ENCODE results near the gene DACH1. TPM values are rescaled to one million over a fixed set of nuclear protein-coding genes. Genes with fewer than 3 reads are reported as not detected.

The DACH1 gene
- total RNA-seq, 1 donor from 2014 or later: 2.3 TPM

DNA sequence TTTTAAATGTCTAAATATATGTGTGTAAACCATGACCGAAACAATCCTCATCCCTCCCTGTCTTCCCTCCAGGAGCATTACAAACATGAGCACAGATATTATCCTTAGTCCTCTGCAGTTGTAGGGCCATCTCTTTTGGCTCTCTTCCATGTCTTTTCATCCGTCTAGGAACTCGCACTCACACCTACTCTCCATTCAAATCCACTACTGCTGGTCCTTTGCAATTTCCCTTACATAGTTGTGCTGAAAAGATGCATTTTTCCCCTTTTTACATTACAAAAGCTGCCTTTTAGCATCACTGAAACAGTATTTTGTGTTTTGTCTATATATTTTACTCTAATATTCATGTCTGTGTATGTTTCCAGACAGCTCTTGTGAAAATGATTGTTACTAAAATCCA lies 237.8 kb downstream of the DACH1 start:
- no peak for DNase-seq (ENCODE audit: low spot score)

DNA sequence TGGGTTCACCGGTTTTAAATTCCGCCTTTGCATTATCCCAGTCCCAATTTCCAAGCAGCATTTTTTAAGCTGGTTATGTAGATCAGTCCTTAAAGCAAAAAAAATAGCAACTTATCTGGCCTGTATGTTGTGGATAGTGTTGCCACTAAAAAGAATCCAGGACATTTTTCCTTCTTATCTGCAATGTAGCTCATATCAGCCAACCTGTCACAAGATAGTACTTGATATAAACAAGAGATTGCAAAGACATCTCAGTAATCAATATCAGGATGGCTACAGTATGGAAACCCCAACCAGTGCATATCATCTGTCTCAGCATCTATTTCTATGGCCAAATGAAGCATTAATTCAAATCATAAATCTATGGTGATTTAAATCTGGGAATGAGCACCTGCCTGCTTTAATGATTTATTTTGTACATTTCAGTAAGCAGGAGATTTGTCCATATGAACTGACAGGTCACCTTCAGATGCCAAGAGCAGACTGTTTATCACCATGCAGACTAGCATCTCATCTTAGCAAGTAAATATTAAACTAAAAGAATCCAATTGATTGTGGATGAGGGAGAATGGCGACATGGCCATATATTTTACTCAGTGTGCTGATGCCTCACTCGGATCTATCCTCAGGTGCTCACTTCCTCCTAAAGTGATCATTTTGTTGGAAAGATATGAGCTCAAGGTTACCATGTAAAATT lies 240.4 kb downstream of the DACH1 start:
- no peak for DNase-seq (ENCODE audit: low spot score)

DNA sequence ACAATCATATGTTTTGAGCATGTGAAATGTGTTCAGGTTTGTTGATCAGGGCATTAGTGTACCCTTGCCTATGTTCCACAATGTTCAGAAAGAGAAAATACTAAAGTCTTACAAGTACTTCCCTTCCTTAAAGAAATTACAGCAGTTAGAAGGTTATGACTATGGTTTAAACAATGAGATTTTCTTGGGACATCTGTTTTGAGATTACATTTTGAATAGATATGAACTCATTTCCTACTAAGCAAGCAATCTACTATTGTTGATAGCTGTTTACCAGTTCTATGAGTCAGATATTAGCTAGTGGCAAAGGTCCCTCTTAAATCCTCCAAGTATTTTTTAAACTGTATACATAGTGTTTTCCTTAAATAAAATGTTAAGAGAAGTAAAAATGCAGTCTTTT lies 241.3 kb downstream of the DACH1 start:
- DNase-seq (ENCODE audit: low spot score): no peak

DNA sequence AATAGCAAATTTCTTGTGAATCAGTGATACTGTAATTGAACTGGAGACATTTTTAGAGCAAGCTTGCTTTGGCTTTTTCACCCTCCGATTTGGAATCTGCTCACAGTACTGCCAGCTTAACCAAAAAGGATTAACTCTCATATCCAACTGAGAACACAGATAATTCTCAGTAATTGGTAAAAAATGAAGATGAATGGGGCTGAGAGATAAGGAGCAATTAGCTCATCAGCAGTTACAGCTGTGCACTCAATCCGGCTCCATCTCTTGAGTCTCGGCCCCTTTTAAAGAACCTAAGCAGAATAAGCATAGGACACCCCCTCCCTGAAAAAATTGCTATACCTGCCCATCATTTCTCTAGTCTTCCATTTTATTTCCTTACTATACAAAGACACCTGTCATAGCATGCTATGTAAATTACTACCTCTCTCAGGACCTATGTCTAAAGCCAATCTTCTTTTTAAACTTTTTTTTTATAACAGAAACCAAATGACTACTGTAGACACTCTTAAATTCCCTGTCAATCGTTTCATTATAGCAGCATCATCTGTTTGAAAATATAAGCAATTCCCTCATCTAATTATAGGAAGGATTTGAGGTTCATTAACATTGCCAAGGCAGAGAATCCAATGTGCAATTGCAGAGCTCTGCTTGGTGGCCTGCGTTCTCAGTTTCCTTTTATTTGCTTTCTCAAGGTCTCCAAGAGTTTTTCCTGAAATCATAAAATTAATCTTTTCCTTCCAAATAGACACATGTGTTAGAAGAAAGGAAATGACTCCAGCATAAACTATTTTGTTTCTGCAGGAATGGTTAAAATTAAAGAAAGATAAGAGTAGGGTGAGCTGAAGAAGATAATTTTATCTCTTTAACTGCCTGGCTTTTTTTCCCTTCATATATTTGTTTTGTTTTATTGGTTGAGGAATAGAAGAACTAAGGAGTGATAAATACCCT lies 242.1 kb downstream of the DACH1 start:
- no peak for DNase-seq (ENCODE audit: low spot score)

DNA sequence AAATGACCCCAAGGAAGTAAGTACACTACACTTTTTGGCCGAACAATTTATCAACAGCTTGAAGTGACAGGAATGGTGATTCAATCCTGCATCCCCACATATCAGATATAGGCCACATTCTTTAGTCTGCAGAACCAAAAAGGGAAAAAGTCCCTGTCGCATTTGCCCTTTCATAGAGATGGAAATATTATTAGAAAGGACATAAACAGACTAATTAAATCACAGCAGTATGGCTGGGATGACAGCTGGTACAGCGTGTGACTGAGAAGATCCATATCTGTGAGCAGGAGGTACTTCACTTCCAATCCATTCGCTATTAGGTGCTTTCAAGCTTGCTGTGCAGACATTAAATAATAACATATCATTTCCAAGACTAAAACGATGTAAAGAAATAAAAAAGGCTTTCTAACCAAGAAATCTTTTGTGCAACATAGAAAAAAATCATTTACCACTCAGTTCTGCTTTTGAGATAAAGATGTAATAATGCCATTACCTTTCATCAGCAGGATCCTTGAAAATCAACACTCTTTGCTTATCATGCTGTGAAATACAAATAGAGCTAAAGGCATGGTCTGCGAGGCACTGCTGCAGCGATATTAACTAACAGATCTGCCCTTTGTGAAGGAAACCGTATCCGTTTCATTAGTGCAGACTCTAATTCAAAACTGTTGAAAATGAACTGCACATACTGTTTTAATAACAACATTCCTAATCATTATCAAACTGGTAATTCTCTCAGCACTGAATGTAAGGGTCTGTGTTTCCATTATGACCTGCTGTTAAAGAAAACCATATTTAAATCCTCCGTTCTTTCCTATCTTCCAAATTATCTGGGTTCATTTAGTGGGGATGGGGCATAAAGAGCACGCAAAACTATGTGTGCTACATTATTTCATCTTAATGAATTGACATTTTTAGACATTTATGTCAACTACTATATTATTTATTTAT lies 245.6 kb downstream of the DACH1 start:
- no peak for DNase-seq (ENCODE audit: low spot score)

DNA sequence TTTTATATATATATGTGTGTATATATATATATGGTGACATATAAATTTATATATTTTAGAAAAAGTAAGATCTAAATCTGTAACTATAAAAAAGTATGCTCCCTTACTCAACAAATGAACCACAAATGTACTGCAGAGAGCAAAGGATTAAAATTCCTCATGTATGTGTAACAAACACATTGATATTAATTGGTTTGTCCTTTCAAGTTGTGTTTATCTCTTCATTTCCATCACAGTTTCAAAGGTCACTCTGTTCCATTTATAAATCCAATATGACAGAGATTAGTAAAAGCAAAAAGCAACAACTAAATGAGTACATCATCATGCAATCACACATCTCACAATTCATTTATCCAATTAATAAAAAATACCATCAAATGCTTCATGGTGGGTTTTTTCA lies 247.9 kb downstream of the DACH1 start:
- DNase-seq (ENCODE audit: low spot score): no peak

DNA sequence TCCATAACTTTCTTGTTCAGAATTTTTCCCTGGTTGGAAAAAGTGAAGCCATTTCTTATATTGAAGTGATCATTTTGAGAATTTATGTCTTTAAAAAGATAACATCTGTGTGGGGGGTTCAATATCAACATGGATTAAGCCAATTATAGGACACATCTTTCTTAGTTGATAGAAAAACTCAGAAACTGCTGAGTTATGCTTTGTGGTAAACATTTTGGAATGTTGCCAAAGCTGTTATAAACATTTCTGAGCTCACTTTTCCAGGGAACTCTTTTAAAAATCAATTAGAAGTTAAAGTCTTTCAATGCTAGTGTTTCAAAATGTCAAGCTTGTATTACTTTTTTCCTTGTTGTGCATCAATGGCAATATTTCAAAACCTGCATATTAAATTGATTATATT lies 248.8 kb downstream of the DACH1 start:
- DNase-seq (ENCODE audit: low spot score): no peak

DNA sequence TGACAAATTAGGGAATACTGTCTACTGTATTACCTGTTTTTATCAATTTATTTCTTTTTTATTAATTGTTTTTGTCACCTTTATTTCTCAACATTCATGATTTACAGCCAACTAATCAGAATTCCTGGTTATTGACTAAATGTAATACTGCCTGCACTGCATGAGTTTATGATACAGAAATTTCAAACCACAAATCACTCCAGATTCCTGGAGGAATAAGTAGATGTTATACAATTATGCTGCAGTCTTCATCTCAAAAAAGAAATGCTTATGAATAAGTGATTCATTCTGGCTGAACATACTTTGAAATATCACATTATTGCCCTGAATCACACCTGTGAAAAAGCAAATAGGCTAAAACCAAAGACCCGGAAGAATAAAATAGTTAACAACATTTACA lies 249.7 kb downstream of the DACH1 start:
- no peak for DNase-seq (ENCODE audit: low spot score)

DNA sequence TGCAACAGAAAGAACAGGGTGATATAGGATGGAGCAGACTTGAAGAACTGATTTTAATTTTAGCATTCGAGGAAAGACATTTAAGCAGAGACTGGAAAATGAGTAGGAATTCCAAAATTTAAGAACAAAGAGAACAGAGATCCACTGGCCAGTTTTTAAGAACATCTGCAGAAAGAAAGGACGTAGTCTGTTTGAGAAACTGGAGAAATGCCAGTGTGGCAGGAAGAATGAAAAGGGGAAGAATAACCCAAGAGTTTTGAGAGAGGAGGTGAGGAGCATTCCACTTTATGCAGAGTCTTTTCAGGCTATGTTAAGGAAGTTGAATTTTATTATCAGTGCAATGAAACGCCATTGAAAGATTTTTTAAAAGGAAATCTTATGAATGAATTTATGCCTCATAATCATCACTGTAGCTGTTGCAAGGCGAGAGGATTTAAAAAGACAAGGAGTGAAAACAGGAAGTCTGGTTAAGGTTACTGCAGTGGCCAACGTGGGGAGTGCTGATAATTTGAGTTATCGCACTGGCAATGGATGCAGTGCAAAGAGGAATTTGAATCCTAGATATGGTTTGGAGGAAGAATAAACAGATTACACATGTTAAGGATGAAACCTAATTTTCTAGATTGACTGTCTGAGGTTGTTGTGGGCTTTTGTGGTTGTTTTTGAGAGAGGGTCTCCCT lies 253.8 kb downstream of the DACH1 start:
- no peak for DNase-seq (ENCODE audit: low spot score)

DNA sequence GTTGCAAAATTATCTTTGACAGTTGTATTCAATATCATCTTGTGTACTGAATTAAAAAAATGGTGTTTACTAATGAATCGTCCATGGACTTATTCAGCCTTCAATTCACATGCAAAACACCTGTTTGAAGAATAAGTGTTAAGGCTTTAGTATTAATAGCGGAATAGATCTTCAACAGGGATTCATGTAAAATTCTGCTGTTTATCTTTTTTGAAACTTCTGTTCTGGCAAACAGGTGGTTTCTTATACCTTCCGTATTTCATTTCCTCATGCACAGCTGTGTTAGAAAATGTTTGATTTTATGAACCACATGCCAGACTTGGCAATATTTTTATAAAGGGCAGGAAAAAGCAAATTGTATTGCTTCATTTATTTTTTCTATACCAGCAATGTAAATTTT lies 255.7 kb downstream of the DACH1 start:
- no peak for DNase-seq (ENCODE audit: low spot score)

DNA sequence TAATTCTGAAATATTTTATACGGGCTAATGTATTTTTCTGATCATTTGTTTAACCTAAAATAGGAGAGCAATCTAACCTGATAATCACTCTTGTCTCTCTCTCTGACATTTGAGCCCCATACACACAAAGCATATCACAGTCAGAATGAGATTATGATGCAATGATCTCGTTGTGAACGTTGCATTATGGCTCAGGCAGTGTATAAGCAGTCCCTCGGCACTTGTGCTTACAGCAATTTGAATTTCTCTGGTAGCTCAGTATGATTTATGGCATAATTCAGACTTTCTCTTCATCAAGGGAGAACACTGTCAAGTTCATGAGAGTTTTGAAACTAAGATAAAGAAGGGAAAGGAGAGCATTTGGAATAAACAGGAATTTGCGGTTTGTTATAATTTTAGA lies 256.1 kb downstream of the DACH1 start:
- DNase-seq (ENCODE audit: low spot score): no peak

DNA sequence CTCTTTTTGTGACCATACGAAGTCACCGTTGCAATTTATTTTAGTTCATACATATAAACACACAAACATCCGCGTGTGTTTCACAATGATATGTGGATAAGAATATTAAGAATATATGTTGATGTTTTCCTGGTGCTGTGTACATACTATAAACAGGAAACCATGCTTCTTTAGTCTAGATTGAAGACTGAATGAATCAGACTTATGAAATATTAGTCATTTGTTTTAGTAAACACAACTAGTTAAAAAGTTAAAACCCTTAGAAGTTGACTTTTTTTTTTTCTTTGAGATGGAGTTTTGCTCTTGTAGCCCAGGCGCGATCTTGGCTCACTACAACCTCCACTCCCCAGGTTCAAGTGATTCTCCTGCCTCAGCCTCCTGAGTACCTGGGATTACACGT lies 257.7 kb downstream of the DACH1 start:
- no peak for DNase-seq (ENCODE audit: low spot score)

DNA sequence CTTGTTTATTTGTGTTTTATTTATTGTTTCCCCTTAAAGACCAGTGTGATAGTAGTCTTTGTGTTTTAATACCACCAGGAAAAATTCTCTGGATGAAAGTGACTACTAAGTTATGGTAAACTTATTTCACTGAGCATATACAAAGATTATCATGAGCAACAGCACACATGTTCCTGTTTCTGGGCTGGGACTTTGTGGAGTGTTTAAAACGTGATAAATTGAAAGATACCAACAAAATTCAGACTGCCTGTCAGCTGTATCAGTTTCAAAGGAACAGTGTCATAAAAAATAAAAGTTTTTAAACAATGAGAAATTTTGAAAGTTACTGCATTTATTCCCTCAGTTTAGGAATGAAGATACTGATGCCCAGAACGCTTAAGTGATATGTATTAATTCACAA lies 259.4 kb downstream of the DACH1 start:
- DNase-seq (ENCODE audit: low spot score): no peak

DNA sequence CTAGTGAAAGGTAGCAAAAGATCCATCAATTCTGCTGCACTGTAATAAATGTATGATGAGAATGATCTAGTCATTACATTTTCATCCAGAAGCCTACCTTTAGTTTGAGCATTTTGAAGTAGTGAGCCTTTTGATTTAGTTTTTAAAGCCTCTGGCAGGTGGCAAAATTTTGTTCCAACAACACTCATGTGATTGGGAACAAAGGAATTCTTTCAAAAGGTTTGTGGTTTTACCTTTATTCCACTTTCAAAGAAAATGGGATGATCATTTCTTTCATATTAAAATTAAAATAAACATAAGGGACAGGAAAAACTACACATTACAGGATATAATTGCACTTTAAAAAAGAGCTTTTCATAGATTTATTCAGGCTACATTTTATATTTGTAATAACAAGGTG lies 260.2 kb downstream of the DACH1 start:
- no peak for DNase-seq (ENCODE audit: low spot score)

DNA sequence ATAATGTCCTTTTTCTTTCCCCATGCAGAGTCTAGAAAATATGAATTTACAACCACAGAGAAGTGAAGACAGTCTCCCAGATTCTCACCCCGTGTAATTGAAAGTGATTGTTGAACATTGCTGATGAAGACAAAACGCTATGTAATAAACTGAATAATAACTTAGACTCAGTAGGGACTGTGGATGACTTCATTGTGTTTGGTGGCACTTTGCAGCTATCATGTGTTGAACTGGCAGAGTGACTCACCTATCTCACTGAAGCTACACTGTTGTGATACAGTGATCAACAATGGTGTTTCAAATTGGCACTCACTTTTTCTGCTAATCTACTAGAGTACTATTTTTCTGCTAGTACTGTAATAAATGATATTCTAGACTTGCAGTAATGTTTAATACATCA lies 261.3 kb downstream of the DACH1 start:
- DNase-seq (ENCODE audit: low spot score): no peak

DNA sequence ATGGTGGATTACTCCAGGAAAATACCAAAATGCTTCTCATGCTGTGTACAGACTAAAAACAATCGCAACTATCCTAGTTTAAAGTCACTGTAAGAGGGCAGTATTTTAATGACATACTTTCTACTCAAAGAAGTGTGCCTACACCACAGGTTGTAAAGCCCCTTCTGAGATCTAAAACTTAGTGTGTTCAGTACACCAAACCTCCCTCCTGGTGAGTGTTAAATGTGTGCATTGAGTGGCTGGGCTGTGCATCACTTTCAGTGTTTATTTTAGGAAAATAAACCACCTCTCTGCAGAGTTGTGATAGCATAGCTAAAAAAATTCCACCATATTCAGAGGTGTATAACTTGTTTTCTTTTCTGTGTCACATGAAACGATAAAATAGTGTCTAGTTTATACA lies 263.7 kb downstream of the DACH1 start:
- no peak for DNase-seq (ENCODE audit: low spot score)

DNA sequence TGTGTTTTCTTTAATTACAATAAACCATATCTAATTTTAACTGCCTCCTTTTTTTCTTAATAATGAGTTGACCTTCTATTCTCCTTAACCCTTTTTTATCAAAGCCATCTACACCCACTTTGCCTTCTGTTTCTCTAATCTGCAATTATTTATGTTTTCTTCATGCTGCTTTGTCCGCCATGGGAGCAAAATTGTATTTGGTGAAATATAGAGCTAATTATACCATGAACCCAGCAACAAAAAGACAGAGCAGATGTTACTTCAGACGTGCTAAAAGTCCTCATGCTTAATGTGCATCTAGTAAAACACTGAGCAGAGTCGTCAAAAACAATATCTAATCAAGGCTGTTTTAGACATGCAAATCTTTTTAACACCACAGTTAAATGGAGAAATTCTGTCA lies 264.7 kb downstream of the DACH1 start:
- no peak for DNase-seq (ENCODE audit: low spot score)

DNA sequence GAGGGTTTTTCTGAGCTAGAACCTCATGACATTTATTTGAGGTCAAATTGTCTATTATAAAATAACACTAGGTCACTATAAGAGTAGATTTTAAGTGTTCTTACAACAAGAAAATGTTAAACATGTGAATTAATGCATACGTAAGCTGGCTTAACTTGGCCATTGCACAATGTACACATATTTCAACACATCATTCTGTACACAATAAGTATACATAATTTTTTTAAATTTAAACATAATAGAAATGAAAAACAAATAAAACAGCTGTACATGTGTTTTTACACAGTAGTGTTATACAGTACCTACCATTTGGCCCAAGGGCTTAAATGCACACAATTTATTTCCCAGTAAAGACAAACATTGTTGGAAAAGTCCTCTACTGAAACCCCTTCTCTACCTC lies 269.9 kb downstream of the DACH1 start:
- no peak for DNase-seq (ENCODE audit: low spot score)

DNA sequence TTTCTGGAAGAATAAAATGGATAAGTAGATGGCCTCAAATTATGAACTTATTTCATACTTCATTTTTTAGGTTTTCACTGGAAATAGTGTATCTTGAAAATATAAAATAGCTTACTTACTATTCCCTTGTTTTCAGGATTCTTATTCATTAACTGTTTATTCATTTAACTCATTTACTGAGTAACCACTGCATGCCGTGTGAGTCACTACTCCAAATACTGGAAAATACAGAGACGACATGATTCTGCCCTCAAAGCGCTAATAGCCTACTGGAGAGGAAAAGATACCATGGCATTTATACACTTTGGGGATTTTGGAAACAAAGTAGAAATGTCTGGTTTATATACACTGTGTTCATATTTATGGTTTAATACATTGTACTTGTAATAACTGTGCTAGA lies 270.9 kb downstream of the DACH1 start:
- no peak for DNase-seq (ENCODE audit: low spot score)

DNA sequence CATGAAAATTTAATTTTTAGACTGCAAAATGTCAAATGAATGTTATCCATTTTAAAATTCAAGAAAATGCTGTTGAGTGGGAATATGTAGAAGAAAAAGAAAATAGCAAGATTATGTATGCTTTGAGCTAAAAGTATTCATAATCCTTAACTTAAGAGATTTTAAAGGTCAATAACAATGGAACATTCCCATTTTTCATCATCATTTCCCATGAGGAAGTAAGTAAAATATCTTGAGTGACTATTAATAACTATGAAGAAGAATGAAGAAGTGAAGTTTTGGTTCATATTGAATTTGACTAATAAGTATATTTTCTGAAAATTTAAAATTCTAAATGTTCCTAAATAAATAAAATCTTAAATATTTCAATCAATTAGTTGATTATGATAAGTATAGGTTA lies 273.4 kb downstream of the DACH1 start:
- no peak for DNase-seq (ENCODE audit: low spot score)

DNA sequence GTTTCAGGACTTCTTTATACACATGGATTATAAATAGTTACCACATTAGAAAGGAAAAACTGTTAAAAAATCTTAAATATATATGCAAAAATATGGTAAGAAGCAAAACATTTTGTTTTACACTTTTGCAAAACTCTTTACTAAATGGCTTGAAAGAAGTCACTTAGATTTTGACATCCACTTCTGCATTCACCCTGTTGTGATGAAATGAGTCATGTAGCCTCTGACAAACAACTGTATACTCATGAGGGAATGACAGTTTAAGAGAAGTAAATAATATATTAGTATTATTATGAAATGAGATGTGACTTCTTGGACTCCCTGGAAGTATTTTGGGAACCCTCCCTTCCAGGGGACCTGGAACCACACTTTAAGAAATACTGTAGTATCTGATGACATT lies 275.6 kb downstream of the DACH1 start:
- no peak for DNase-seq (ENCODE audit: low spot score)
